NCI-H226 (cell line): ENCODE results near the gene GLP2R.

Experiments used
- DNase-seq: peaks from one replicate; pipeline ENCODE4 v3.0.0-alpha.2; 2015

The GLP2R gene

DNA sequence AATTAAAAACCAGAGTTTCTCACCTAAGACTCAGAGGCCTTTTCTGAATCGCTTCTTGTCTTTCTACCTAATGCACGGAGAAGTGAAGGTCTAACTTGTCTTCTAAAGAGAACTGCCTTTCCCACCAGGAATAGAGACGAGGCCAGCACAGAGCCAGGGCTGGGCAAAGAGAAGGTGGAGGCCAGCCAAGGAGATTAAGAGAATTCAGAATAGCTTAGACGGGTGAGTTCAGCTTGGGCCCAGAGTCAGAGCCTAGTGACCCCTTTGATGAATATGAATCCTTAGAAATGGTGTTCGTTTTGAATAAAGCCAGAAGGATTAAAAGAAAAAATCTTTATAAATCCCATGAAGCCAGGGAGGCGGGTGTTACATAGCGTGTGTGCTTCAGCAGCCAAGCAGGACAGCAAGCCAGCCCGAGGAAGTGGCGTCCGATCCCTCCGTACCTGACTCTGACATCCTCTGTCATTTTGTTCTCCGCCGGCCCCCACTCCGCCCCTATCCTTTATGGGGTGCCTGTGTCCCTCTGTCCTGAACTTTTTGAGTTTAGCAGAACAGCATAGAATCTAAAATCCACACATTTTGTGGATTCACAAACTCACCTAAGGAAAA, 11.3 kb upstream of the GLP2R start:
- no peak for DNase-seq

DNA sequence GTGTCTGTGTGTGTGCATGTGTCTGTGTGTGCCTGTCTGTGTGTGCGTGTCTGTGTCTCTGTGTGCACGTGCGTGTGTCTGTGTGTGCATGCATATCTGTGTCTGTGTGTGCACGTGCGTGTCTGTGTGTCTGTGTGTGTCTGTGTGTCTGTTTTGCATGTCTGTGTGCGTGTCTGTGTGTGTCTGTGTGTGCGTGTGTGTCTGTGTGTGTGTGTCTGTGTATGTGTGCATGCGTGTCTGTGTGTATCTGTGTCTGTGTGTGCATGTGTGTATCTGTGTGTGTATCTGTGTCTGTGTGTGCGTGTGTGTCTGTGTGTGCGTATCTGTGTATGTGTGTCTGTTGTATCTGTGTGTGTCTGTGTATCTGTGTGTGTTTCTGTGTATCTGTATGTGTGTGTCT, 9.3 kb upstream of the GLP2R start:
- DNase-seq: no peak

DNA sequence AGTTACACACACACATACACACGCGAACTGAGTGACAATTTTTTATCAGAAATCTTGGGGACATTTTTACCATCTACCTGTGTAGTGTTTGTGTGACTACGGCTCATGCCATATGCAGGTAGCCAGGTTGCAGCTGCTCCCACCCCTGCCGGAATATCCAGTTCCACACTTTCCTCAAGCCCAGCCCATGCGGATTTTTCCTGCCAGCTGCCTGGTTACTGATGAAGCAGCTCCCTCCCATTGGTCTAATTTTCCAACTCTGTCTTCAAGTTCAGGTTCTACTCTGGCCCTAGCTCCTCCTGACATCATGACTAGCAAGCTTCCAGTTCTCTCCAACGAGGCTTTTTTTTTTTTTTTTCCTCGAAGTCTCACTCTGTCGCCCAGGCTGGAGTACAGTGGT, 8.6 kb upstream of the GLP2R start:
- peak; percentile 35 for DNase-seq

DNA sequence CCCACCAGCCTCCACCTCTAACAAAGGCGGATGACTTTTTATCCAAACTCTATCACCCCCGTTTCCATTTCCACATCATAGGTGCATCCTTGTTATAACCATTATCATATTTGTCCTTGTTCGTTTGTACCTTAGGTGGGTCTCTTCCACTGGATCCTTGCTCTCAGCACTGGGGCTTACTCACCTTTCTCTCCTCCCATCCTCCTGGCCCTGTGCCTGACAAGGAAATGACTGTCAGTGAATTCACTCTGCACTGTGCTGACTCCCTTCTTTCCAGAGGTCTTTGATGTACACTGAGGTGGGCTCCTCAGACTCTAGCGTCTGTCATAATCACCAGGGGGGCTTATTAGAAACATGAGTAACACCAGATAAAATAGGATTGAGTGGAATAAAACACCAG, 7.0 kb upstream of the GLP2R start:
- DNase-seq: peak; percentile 60

DNA sequence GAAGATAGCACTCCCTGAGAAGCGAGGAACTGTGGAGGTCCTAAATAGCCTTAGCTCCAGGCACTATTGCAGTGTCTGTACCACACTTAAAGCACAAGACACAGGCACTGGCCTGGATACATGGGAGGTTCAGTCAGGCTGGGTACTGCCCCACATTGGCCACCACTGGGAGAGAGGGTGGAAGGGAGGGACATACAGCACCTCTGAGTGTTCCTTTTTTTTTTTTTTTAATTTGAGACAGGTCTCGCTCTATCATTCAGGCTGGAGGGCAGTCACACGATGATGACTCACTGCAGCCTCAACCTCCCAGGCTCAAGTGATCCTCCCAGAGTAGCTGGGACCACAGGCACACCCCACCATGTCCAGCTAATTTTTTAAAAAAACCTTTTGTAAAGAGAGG, 5.3 kb upstream of the GLP2R start:
- DNase-seq: no peak

DNA sequence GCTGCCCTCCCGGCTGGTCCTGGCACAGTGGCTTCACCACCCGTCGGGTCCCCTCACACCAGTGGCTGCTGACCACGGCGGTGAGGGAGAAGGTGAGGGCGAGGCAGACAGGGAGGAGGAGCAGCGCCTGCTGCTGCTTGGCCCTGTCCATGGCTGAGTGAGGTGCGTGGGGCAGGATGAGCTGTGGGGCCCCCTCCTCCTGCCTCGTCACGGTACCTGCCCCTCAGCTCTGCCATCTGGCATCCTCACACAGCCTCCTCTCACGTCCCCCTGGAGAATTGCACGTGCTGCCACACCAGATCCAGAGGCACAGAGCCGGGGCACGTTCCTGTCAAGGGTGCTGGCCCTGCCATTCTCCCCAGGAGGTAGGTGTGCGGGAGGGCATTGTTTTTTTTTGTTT, 3.8 kb upstream of the GLP2R start, which contains the start of gene GSG1L2:
TSS of gene GSG1L2 (minus strand) at position 159 of the 400 bp plus-strand sequence. CDS start at position 151, 8 bp downstream.
- no peak for DNase-seq

DNA sequence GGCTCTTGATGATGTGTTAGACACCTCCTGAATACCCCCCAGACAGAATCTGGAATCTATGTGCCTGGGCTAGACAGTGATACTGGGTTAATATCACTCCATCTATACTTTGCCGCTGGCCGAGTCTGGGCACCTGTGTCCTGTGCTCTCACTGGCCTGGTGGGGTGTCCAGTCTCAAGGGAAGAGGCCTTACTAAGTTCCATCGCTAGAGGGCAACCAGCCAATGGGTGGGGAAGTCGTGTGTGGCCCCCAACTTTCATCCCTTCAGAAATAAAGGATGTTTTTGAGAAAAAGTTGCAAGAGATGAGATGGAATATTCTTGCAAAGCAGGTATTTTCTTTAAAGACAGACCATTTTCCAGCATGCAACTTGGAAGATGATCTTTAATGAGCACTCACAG, 1.6 kb upstream of the GLP2R start:
- no peak for DNase-seq

DNA sequence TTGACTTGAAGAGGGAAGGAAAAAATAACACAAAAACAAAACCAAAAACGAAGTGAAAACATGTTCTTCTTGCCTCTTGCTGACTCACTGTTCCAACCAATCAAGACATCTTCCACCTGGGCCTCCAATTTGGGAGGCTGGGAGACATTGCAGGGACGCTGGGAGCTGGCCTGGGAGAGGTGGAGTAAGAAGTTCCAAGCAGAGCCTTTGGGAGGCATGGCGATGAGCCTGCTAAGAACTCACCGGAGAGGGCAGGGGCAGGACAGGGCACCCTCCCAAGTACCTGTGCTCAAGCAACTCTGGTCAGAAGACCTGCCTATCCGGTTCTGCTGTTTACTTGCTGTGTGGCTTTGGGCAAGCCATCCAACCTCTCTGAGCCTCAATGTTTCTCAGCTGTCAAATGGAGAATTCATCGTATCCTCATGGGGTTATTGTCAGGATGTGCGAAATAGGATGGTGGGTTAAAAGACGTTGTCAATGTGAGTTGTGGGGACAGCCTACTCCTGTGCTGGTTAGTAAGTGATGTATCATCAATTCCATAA, 856 bp upstream of the GLP2R start:
- DNase-seq: no peak

DNA sequence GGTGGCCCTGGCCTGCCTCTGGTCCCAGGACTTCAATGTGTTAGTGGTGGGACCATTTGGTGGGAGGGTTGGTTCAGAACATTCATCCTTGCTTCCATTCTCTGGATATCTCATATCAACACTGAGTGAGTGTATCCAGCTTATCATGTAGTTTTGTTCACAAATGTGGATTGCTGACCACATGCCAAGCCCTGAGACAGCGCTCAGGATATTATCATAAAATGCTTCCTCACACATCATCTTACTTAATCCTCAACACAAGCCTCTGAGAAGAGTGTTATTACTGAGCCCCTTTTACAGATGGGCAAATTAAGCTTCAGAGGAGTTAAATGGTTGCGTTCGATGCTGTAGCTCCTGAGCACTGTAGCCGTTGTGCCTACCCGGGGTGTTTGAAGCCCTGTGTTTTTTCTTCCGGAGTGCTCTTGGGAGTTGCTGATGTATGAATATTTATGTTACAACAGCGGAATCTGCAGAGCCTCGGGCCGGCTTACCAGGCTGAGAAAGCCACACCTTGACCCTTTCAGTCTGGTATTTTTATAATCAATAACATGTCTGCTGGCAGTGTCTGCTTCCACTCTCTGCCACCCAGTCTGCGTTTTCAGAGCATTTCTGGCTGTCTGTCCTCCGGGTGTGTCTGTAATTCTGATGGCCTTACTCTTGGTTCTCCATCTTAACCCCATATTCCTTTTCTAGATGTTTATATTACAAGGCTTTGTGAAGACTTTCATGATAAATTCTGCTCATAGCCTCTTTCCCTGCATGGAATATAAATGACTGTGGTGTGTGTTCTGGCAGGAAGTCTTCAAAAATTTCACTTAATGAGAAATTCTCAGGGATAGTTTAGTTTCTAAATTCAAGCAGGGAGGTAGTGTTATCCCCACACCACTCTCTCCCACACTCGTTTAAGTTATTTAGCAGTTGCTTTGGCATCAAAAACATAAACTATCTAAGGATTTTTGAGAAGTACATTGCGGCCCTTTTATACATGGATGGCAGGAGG, 2.9 kb downstream of the GLP2R start:
- peak; percentile 75 for DNase-seq

DNA sequence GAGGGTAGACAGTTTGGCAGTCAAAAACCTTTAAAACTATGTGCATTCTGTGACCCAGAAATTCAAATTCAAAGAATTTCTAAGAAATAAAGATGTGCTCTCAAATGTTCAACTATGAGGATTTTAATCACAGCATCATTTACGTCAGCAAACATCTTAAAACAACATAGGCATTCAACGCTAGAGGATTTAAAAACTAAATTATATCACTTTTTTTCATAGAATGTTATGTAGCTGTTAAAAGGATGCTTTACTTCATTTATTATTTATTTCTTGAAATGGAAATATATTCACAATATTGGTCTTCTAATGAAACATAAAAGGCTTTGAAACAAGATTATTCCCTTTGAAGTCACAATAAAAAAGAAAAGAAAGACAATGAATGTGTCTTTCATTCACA, 3.6 kb downstream of the GLP2R start:
- no peak for DNase-seq

DNA sequence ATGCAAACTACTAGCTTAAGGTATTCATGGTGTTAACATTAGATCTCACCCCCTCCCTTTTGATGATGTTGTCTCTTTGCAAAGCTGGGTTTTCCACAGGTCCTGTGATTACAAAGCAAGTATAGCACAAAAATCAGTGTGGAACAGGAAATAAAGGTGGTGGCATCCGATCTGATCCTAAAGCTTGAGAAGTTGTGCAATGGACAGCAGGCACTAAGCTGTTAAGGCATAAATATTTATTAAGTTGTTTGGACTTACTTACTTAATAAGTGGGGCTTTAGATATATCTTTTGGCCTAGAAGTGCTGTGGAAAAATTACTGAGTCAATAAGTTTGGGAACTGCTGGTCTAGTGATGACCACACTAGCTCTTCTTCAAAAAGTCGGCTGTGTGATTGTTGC, 5.0 kb downstream of the GLP2R start:
- DNase-seq: no peak

DNA sequence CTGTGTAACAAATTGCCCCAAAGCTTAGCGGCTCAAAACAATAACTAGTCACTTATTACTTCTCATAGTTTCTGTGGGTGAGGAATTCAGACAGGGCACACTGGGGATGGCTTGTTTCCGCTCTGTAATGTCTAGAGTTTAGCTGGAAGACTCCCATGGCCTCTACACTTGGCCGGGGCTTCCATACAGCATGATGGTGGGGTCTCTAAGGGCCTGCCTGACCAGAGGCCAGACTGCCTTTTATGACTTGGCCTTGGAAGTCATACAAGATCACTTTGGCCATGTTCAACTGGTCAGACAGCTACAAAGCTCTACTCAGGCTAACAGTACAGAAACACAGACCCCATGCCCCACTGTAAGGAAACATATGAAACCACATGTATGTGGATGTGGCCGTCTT, 8.2 kb downstream of the GLP2R start:
- DNase-seq: no peak

DNA sequence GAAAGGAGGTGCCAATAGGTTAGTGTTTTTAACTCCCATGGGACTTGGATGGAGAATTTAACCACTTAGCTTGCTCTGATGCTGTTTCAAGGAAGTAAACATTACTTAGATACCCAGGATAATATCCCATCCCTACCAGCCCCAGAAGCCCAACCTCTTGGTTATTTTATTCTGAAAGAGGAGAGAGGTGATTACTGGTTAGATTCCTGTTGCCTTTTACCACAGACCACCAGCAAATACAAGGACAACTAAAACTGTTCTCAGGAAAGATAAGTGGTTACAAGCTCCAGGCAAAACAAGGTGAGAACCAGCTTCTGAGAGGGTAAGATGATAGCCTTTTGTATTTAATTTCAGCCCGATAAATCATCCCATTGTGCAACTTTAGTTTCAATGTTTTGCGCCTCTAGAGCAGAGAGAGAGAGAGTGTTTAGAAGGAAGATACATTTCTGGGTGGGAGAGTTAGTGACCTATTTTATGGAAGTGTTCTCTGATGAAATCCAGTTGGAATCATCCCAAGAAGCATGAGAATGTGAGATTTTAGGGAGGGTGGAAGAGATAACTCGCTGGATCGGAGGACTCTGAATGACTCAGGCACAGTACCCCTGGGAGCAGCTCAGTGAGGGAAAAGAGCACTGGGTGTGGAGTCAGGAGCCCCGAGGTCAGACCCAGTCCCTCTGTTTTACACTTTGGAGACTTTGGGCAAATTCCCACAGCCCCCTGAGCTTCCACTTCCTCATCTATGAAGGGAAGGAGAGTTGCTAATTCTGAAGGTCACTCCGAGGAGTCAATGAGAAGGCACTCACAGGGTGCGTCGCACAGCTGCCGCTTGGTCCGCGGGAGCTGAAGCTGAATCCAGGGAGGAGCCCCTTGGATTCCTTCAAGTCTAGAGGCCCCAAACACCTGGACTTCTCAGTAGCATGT, 12.1 kb downstream of the GLP2R start:
- DNase-seq: peak; percentile 99

DNA sequence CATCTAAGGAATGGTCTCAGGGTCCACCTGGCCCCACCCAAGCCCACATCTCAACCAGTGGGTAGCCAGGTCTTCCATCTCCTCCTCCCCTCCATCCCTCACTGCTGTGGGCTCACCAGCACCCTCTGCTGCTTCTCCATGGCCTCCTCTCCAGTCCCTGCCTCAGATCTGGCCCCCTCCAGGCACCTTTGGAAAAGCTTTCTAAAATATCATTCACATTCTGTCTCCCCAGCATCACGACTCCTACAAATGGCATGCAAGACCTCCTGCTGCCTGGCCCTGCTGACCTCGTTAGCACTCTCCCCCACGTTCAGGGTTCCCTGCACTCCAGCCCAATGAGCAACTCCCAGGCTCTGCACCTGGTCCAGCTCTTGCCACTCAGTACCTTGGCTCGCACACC, 13.7 kb downstream of the GLP2R start:
- peak; percentile 78 for DNase-seq

DNA sequence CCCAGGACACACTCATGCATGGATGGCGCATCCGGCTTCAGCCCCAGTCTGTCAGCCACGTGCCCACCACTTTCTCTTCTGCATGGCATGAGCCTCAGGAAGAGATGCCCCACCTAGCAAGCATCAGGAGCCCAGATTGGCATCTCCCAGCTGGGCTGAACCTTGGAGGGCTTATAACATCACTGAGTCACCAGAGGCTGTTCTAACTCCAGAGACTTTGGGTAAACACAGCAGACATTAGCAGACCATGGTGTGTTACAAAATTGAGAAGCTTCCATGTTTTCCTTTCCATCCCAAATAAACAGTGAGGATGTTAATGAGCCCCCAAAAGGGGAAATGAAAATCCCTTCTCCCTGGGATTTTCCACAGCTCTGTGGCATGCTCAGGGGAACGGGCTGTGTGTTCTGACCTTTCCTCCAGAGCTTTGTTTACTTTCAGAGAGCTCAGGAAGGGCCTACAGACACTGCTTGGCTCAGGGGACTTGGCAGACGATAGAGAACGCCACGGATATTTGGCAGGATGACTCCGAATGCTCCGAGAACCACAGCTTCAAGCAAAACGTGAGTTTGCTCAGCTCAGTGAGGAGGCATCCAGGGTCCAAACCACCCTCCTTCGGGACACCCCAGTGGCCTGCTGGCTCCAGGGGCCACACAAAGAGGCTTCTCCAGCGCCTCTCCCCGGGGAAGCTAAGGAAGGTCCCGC, 16.5 kb downstream of the GLP2R start:
- DNase-seq: no peak

DNA sequence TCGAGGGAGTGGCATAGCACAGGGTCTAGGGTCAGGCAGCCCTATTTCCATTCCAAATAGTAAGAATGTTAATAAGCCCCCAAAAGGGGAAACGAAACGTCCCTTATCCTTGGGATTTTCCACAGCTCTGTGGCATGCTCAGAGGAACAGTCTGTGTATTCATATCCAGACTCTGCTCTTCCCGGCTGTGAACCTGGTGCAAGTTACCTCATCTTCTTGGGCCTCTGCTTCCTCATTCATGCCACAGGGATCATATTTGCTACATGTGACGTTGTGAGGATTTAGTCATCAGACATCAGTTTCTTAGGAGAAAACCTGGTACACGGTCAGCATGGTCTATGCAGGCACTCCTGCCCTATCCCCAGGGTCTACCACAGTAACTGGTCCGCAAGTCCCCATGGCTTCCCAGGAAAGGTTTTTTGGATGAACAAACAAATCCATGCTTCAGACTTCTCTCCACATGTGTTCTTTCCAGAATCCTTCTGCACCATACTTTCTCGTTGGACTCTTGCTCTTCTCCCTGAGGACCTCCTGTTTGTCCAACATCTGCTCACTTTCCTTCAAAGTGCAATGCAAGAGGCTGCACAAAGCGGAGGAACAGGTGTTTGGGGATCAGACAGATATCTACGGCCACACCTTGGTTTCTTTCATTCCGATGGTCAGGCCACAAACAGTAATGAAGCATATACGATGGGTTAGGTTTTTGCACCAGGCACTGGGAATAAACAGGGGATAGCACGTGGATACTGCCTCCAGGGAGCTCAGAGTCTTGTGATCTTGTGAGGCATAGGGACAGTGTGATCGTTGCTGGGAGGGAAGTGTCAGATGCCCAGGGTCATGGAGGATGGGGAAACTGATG, 17.7 kb downstream of the GLP2R start:
- no peak for DNase-seq

DNA sequence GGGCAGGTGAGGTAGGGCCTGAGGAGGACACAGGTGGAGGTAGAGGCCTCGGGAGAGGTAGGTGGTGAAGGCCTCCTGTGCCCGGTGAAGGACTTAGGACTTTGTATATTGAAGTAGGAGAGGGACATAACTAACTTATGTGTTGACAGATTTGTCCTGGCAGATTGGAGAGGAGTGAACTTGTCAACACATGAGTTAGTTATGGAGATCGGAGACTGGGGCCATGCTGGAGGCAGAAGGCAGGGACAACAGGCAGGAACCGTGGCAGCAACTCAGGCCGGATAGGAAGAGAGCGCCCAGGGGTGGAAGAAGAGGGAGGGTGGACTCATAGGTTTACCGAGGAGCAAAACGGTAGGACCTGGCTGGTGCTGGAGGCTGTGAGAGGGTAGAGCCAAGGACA, 18.4 kb downstream of the GLP2R start:
- DNase-seq: no peak

DNA sequence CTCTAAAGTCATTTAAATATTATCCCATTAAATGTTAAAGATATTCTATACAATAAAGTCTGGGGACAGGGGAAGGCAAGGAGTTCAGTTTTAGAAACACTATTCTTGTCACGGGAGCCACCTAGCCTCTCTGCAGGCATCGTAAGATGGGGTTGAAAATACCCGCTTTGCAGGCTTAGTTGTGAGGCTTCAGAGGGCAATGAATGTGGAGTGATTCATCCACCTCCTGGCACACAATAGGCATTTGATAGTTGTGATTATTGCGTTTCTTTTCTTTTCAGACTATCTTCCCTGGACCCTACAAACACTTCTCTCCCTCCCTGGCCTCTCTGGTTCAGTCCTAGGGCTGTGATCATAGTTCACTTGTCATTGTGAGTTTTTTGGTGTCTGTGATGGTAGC, 19.6 kb downstream of the GLP2R start:
- no peak for DNase-seq

DNA sequence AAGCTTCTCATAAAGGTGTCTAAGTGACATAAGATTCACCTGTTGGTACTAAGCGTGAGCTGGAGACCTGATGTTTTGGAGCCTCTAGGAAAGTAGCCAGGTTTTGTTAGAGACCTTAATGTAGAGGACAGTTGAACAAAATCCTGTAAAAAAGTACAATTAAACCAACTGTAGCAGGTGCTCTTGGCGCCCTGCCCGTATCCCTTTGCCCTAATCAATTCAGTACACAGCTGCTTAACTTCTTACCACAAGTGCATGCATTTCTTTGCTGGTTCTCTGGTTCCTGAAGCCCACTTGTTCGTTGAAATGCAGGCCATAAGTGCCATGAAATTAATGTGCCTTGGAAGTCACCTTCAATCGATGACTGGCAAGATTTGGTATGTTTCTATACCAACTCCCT, 24.4 kb downstream of the GLP2R start:
- no peak for DNase-seq

DNA sequence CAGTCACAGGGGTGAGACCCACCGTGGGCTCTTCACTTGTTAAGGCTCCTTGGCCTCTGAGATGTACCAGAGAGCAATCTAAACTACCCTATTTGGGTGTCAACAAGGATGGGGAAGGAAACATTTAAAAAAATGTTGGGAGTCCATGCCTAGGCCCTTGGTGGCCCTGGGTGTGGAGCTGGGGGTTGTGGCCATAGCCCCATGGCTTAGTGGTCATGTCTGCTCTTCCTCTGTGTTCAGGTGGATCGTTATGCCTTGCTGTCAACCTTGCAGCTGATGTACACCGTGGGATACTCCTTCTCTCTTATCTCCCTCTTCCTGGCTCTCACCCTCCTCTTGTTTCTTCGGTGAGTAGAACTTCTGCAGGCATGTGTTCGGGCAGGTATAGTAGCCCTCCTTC, 28.5 kb downstream of the GLP2R start:
- no peak for DNase-seq

DNA sequence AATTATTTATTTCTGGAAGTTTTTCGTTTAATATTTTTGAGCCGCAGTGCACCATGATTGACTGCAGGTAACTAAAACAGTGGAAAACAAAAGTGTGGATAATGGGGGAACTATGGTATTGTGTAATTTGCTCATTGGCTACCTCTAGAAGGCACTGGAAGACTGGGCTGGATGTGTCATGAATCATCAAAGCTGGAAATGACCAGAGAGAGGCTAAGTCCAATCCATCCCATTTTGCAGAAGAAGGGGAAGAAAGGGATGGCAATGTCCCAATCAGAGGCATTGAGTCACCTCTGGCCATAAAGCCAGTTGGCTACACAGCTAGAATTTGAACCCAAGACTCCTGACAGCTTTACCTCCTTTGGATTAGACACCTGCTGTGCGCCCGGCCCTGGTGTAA, 29.3 kb downstream of the GLP2R start:
- DNase-seq: no peak
